GM12864 (cell line): ENCODE data around the gene NMNAT2.

Experiments
- DNase-seq: peaks from one replicate; pipeline ENCODE4 v3.0.0-alpha.2; 2011; ENCODE audit warnings: low read depth
- H3K4me3 ChIP-seq: 2 replicates; pipeline ENCODE4 v1.5.1; 2011; ENCODE audit warnings: mild to moderate bottlenecking, low read depth, low read length, control low read depth
- TF ChIP-seq, protein P1 (sequence below): IDR thresholded peaks from 2 replicates; pipeline ENCODE4 v1.5.1; 2011; ENCODE audit warnings: low read depth, mild to moderate bottlenecking, moderate library complexity, low read length, control low read depth, inconsistent platforms; ENCODE audit errors: missing control alignments

The NMNAT2 gene

DNA sequence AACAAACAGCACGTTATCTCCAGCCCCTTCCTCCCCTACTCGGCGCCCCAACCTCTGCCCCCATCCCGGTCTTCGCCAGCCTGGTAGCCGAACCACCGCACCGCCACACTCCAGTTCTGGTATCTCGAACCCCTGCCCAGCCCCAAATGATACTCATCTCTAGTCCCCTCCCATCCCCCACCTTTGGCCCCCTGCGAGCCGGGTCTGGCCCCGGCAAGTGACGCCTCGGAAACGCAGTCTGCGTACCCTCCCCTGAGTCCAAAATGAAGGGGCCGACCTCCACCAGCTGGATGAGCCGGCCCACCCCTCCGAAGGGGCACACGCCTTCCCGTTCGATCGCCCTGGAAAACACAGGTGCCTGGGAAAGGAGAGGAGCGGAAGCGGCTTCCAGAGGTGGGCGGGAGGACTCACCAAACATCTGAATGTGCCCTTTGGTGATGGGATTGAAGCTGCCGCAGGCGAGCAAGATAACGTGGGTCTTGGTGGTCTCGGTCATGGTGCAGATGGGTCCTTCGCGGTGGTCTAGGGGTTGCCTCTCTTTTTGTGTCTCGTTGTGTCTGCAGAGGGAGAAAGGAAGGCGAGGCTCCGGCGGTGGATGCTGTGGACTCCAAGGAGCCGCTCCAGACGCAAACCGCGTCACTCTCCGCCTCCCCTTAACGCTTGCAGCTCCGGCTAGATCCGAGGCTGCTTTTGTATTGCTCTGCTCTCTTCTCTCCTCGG is at the start of gene NMNAT2:
TSS of gene NMNAT2 (minus strand) at position 609 of the 720 bp plus-strand sequence. CDS start at position 496, 113 bp downstream.
- DNase-seq: no peak
- TF ChIP-seq, protein P1, sequence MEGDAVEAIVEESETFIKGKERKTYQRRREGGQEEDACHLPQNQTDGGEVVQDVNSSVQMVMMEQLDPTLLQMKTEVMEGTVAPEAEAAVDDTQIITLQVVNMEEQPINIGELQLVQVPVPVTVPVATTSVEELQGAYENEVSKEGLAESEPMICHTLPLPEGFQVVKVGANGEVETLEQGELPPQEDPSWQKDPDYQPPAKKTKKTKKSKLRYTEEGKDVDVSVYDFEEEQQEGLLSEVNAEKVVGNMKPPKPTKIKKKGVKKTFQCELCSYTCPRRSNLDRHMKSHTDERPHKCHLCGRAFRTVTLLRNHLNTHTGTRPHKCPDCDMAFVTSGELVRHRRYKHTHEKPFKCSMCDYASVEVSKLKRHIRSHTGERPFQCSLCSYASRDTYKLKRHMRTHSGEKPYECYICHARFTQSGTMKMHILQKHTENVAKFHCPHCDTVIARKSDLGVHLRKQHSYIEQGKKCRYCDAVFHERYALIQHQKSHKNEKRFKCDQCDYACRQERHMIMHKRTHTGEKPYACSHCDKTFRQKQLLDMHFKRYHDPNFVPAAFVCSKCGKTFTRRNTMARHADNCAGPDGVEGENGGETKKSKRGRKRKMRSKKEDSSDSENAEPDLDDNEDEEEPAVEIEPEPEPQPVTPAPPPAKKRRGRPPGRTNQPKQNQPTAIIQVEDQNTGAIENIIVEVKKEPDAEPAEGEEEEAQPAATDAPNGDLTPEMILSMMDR: no peak
- H3K4me3 ChIP-seq: no peak within 1 kb of the TSS

DNA sequence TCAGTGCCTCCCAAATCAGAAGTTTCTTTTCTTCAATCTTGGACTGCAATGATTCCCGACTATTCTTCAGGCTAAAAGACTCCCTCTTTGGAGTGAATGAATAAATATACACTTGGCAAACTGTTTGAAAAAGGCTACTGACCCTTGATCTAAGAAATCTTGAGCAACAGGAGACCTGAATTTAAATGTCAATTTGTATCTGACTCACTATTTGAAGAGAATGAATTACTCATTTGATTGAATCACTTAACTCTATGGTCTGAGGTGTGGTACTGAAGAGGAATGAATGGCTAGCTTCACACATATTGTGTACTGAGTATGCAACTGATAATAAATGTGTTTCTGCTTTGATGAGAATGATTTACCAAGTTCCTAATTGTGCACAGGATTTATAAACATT is 49.5 kb upstream of the NMNAT2 start:
- H3K4me3 ChIP-seq: no peak overlapping the region
- TF ChIP-seq, protein P1: no peak
- no peak for DNase-seq

DNA sequence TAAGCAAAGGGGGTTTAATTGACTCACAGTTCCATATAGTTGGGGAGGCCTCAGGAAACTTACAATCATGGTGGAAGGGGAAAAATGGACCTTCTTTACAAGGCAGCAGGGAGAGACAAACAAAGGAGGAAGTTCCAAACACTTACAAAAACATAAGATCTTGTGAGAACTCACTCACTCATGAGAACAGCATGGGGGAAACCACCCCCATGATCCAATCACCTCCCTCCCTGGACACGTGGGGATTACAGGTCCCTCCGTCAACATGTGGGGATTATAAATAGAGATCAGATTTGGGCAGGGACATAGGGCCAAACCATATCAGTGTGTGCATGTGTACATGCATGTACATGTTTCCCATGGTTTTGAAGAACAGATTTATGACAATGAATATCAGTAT is 48.6 kb upstream of the NMNAT2 start:
- DNase-seq: no peak
- no peak overlapping the region for H3K4me3 ChIP-seq
- TF ChIP-seq, protein P1: no peak

DNA sequence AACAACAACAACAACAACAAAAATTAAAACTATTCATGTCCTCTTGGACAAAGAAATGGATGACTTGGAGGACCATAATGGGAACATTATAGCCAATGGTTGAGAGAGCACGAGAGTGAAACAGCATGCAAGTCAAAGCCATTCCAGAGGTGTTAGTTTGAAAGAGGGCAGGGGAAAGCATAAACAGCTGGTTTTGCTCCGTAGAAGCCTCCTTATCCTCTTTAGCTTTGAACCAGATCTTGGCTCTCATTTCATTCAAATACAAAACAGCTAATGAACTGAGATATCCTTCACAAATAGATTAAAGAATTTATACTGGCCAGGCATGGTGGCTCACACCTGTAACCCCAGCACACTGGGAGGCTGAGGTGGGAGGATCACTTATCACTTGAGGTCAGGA is 45.4 kb upstream of the NMNAT2 start:
- DNase-seq: no peak
- H3K4me3 ChIP-seq: no peak overlapping the region
- TF ChIP-seq, protein P1: no peak

DNA sequence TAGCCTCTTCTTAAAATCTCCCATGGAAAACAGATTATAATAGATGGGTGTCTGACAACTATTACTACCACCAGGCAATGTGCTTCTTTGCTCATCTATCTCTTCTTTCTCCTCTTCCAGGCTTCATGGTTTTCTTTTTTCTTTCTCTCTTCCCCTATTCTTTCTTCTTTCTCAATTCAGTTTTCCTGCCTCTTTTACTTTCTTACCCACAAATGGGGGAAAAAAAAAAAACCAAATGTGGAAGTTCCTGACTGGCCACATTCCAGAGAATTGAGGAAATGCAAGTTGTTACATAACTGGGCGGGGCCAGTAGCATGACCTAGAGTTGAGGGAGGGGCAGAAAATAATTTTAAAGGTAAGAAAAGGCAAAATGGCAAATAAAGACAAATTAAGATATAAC is 43.2 kb upstream of the NMNAT2 start:
- TF ChIP-seq, protein P1: no peak
- H3K4me3 ChIP-seq: no peak overlapping the region
- DNase-seq: no peak

DNA sequence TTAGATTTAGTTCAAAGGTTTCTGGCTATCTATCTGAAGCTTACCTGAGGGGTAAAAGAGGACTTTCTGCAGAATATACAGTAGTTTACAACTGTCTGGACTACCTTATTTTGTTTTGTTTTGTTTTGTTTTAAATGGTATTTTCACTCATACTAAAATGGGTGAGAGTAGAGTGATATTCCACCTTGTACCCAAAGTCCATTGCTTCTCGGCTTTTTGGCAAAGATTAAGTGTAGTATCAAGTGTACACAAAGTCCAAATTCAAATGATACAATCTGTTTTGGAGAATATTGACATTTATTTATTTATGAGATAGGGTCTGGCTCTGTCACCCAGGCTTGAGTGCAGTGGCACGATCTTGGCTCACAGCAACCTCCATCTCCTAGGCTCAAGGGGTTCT is 42.4 kb upstream of the NMNAT2 start:
- TF ChIP-seq, protein P1: no peak
- no peak overlapping the region for H3K4me3 ChIP-seq
- no peak for DNase-seq

DNA sequence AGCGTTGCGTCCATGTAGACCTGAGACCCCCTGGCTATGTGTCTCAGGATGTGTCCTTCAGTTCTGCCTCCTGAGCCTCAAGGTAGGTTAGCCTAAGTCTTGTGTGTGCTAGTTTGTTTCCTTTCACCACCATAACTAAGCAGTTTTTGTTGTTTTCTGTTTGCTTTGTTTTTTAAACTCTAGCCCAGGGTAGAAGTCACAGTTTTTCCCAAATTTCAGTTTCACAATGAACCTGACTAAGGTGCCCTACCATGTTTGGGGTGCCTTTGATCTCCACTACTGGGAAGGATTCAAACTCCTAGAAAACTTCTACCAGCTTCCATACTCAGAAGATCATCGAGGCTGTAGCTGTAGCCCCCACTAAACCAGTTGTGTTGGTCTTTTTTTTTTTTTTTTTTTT is 39.3 kb upstream of the NMNAT2 start:
- DNase-seq: no peak
- no peak overlapping the region for H3K4me3 ChIP-seq
- TF ChIP-seq, protein P1: no peak
